WTC11 (cell line): ENCODE measurements around the gene C1orf159. TPM values are rescaled to one million over a fixed set of nuclear protein-coding genes. Genes with fewer than 3 reads are reported as not detected.

Experiments used
- ATAC-seq: fragments of 200-7000 bp; cut with Tn5 transposase; 2 replicates; pipeline ENCODE4 v1.10.0; 2021; ENCODE audit warnings: mild to moderate bottlenecking, moderate library complexity
- CTCF ChIA-PET: fragments of 300-600 bp; sonication (Branson Sonifier 250); formaldehyde crosslinking; loops from one replicate; lab custom pipeline; 2021; ENCODE audit warnings: antibody characterized with exemption; lab: Charles Lee
- POLR2A ChIA-PET: fragments of 350-600 bp; sonication (Branson Sonifier 250); formaldehyde crosslinking; loops from one replicate; lab custom pipeline; 2021; ENCODE audit warnings: antibody characterized with exemption; lab: Charles Lee
- DNase-seq: peaks from one replicate; pipeline ENCODE4 v3.0.0; 2021; ENCODE audit warnings: low spot score
- H3K27ac Mint-ChIP-seq: 2 replicates; pipeline ENCODE4 v1.8.0; 2021; ENCODE audit warnings: mixed read lengths
- H3K27me3 Mint-ChIP-seq: 2 replicates; pipeline ENCODE4 v1.8.0; 2021; ENCODE audit warnings: low read depth, mild to moderate bottlenecking, moderate library complexity, mixed read lengths
- H3K36me3 Mint-ChIP-seq: 2 replicates; pipeline ENCODE4 v1.8.0; 2021; ENCODE audit warnings: mixed read lengths
- H3K4me1 Mint-ChIP-seq: 2 replicates; pipeline ENCODE4 v1.8.0; 2022; ENCODE audit warnings: mixed read lengths
- H3K4me3 Mint-ChIP-seq: 2 replicates; pipeline ENCODE4 v1.8.0; 2021; ENCODE audit warnings: mild to moderate bottlenecking, moderate library complexity, mixed read lengths
- H3K9me3 Mint-ChIP-seq: 2 replicates; pipeline ENCODE4 v1.8.0; 2021; ENCODE audit warnings: mixed read lengths
- CBFB ChIP-seq: sonication (generic); formaldehyde crosslinking; IDR thresholded peaks from 2 replicates; pipeline ENCODE4 v1.8.1; 2022; ENCODE audit warnings: mild to moderate bottlenecking, low read depth, missing genetic modification reagents
- CREB1 ChIP-seq: sonication (generic); formaldehyde crosslinking; IDR thresholded peaks from 2 replicates; pipeline ENCODE4 v1.8.0; 2023; ENCODE audit warnings: mild to moderate bottlenecking, missing genetic modification reagents
- ELF4 ChIP-seq: sonication (generic); formaldehyde crosslinking; IDR thresholded peaks from 2 replicates; pipeline ENCODE4 v1.8.1; 2022; ENCODE audit warnings: low read depth, mild to moderate bottlenecking, moderate library complexity, missing genetic modification reagents
- GRHL2 ChIP-seq: fragments of 250-450 bp; sonication (Bioruptor Pico); IDR thresholded peaks from 2 replicates; pipeline ENCODE4 v1.8.0; 2022; ENCODE audit warnings: mild to moderate bottlenecking, moderate library complexity; ENCODE audit not compliant: insufficient replicate concordance, severe bottlenecking
- KAT7 ChIP-seq: sonication (generic); formaldehyde crosslinking; IDR thresholded peaks from 2 replicates; pipeline ENCODE4 v1.8.1; 2023; ENCODE audit warnings: missing genetic modification reagents, mild to moderate bottlenecking, borderline replicate concordance
- PRRX2 ChIP-seq: fragments of 250-450 bp; sonication (Bioruptor Pico); IDR thresholded peaks from 2 replicates; pipeline ENCODE4 v1.8.0; 2021; ENCODE audit warnings: mild to moderate bottlenecking
- ZNF317 ChIP-seq: sonication (generic); formaldehyde crosslinking; IDR thresholded peaks from 2 replicates; pipeline ENCODE4 v1.8.1; 2023; ENCODE audit warnings: low read depth, mild to moderate bottlenecking, moderate library complexity, missing genetic modification reagents, borderline replicate concordance
- ZNF423 ChIP-seq: fragments of 250-450 bp; sonication (Bioruptor Pico); IDR thresholded peaks from 2 replicates; pipeline ENCODE4 v2.1.2; 2022; ENCODE audit warnings: mild to moderate bottlenecking, moderate library complexity
- ZNF671 ChIP-seq: fragments of 250-450 bp; sonication (Bioruptor Pico); IDR thresholded peaks from 2 replicates; pipeline ENCODE4 v1.8.0; 2021; ENCODE audit warnings: mild to moderate bottlenecking
- total RNA-seq: library from RNA; stranded (reverse); gene quantifications from 3 replicates; pipeline ENCODE4 v1.2.3, GENCODE V29; 2021
- TF ChIP-seq, protein P1 (sequence below): sonication (generic); formaldehyde crosslinking; IDR thresholded peaks from 2 replicates; pipeline ENCODE4 v1.8.1; 2023; ENCODE audit warnings: mild to moderate bottlenecking, missing genetic modification reagents
- TF ChIP-seq, protein P2 (sequence below): sonication (generic); formaldehyde crosslinking; IDR thresholded peaks from 2 replicates; pipeline ENCODE4 v1.8.0; 2022; ENCODE audit warnings: mild to moderate bottlenecking, missing genetic modification reagents
- TF ChIP-seq, protein P3 (sequence below): fragments of 250-450 bp; sonication (Bioruptor Pico); IDR thresholded peaks from 2 replicates; pipeline ENCODE4 v1.8.0; 2021; ENCODE audit warnings: mild to moderate bottlenecking
- TF ChIP-seq, protein P4 (sequence below): fragments of 250-450 bp; sonication (Bioruptor Pico); IDR thresholded peaks from 2 replicates; pipeline ENCODE4 v2.1.2; 2022; ENCODE audit warnings: mild to moderate bottlenecking, moderate library complexity
- TF ChIP-seq, protein P5 (sequence below): sonication (generic); formaldehyde crosslinking; IDR thresholded peaks from 2 replicates; pipeline ENCODE4 v1.8.0; 2022; ENCODE audit warnings: mild to moderate bottlenecking, missing genetic modification reagents
- TF ChIP-seq, protein P6 (sequence below): fragments of 200-600 bp; IDR thresholded peaks from 2 replicates; pipeline ENCODE4 v1.8.0; 2022; ENCODE audit warnings: antibody characterized with exemption

C1orf159 gene
- total RNA-seq, 1 experiment from 2014 or later: 17.8 TPM

DNA sequence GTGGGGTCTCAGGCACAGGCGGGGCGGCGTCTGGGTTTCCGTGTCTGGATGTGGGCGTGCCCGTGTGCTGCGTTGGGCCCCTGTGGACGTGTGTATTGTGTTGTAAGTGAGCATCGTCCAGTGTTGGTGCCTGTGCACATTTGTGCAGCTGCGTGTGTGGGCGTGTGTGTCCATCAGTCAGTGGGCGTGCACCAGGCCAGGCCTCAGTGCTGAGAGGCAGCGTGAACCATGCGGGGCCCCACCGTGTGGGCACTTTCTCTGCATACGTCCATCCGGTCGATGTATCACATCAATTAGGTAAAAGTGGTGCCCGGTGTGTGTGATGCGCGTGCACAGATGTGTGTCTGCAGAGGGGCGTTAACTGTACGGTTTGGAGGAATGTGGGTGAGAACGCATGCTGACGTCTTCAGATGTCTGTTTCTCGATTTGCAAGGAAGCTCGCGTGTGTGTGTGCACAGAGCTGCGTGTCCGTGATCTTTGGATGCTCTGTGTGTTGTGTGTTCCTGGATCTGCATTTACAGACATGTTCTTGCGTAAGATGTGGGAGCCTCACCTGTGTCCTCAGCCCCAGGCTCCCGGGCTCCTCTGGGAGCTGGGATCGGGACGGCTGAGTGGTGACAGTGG, 71.3 kb downstream of the C1orf159 start:
- no peaks in the 10 kb centered on the region for H3K9me3 Mint-ChIP-seq
- no peak for ATAC-seq
- TF ChIP-seq, protein P1, sequence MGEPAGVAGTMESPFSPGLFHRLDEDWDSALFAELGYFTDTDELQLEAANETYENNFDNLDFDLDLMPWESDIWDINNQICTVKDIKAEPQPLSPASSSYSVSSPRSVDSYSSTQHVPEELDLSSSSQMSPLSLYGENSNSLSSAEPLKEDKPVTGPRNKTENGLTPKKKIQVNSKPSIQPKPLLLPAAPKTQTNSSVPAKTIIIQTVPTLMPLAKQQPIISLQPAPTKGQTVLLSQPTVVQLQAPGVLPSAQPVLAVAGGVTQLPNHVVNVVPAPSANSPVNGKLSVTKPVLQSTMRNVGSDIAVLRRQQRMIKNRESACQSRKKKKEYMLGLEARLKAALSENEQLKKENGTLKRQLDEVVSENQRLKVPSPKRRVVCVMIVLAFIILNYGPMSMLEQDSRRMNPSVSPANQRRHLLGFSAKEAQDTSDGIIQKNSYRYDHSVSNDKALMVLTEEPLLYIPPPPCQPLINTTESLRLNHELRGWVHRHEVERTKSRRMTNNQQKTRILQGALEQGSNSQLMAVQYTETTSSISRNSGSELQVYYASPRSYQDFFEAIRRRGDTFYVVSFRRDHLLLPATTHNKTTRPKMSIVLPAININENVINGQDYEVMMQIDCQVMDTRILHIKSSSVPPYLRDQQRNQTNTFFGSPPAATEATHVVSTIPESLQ (CRISPR knock-in tag): no peak
- TF ChIP-seq GRHL2 (CRISPR knock-in tag): no peak
- TF ChIP-seq ZNF671: no peak
- TF ChIP-seq, protein P2, sequence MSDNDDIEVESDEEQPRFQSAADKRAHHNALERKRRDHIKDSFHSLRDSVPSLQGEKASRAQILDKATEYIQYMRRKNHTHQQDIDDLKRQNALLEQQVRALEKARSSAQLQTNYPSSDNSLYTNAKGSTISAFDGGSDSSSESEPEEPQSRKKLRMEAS: no peak
- TF ChIP-seq, protein P3, sequence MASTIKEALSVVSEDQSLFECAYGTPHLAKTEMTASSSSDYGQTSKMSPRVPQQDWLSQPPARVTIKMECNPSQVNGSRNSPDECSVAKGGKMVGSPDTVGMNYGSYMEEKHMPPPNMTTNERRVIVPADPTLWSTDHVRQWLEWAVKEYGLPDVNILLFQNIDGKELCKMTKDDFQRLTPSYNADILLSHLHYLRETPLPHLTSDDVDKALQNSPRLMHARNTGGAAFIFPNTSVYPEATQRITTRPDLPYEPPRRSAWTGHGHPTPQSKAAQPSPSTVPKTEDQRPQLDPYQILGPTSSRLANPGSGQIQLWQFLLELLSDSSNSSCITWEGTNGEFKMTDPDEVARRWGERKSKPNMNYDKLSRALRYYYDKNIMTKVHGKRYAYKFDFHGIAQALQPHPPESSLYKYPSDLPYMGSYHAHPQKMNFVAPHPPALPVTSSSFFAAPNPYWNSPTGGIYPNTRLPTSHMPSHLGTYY (CRISPR knock-in tag): no peak
- TF ChIP-seq ZNF423: no peak
- TF ChIP-seq, all 79 proteins: peak for 0
- H3K4me3 Mint-ChIP-seq: no peak overlapping the region
- no peak overlapping the region; the same call in 1 of the 2 replicates for H3K27ac Mint-ChIP-seq
- CTCF ChIA-PET: no interaction called here
- H3K4me1 Mint-ChIP-seq: peaks cover 3% of the 10 kb centered on the region
- H3K36me3 Mint-ChIP-seq: peaks cover 10% of the 10 kb centered on the region
- peaks cover 7% of the 10 kb centered on the region for H3K27me3 Mint-ChIP-seq
- POLR2A ChIA-PET: no interaction called here
- no peak for DNase-seq

DNA sequence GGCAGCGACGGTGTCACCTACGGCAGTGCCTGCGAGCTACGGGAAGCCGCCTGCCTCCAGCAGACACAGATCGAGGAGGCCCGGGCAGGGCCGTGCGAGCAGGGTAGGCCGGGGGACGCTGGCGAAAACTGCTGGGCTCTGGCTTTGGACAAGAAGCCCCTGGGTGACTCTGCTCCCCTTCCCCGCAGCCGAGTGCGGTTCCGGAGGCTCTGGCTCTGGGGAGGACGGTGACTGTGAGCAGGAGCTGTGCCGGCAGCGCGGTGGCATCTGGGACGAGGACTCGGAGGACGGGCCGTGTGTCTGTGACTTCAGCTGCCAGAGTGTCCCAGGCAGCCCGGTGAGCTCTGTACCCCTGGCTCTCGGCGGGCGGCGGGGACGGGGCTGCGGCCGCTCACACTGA, 72.0 kb downstream of the C1orf159 start:
- ATAC-seq: no peak
- TF ChIP-seq, protein P3 (CRISPR knock-in tag): no peak
- TF ChIP-seq CBFB (CRISPR knock-in tag) (no peak), ELF4 (no peak), PRRX2 (CRISPR knock-in tag) (no peak), ZNF423 (no peak), CREB1 (CRISPR knock-in tag) (no peak), KAT7 (CRISPR knock-in tag) (no peak), ZNF317 (no peak)
- TF ChIP-seq, protein P4, sequence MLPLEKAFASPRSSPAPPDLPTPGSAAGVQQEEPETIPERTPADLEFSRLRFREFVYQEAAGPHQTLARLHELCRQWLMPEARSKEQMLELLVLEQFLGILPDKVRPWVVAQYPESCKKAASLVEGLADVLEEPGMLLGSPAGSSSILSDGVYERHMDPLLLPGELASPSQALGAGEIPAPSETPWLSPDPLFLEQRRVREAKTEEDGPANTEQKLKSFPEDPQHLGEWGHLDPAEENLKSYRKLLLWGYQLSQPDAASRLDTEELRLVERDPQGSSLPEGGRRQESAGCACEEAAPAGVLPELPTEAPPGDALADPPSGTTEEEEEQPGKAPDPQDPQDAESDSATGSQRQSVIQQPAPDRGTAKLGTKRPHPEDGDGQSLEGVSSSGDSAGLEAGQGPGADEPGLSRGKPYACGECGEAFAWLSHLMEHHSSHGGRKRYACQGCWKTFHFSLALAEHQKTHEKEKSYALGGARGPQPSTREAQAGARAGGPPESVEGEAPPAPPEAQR (CRISPR knock-in tag): no peak
- TF ChIP-seq, protein P1 (CRISPR knock-in tag): no peak
- TF ChIP-seq, protein P5, sequence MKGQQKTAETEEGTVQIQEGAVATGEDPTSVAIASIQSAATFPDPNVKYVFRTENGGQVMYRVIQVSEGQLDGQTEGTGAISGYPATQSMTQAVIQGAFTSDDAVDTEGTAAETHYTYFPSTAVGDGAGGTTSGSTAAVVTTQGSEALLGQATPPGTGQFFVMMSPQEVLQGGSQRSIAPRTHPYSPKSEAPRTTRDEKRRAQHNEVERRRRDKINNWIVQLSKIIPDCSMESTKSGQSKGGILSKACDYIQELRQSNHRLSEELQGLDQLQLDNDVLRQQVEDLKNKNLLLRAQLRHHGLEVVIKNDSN (CRISPR knock-in tag): no peak
- TF ChIP-seq, protein P6, sequence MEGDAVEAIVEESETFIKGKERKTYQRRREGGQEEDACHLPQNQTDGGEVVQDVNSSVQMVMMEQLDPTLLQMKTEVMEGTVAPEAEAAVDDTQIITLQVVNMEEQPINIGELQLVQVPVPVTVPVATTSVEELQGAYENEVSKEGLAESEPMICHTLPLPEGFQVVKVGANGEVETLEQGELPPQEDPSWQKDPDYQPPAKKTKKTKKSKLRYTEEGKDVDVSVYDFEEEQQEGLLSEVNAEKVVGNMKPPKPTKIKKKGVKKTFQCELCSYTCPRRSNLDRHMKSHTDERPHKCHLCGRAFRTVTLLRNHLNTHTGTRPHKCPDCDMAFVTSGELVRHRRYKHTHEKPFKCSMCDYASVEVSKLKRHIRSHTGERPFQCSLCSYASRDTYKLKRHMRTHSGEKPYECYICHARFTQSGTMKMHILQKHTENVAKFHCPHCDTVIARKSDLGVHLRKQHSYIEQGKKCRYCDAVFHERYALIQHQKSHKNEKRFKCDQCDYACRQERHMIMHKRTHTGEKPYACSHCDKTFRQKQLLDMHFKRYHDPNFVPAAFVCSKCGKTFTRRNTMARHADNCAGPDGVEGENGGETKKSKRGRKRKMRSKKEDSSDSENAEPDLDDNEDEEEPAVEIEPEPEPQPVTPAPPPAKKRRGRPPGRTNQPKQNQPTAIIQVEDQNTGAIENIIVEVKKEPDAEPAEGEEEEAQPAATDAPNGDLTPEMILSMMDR: no peak
- ChIA-PET POLR2A (no interaction called here), CTCF (interaction anchor here (1.5 kb wide), 1 partner anchor 20 kb away, joined by 4 read pairs; no protein-coding TSS in a partner anchor)
- no peak for DNase-seq
- no peaks in the 10 kb centered on the region for H3K9me3 Mint-ChIP-seq
- peaks cover 5% of the 10 kb centered on the region for H3K4me1 Mint-ChIP-seq
- no peak overlapping the region for H3K4me3 Mint-ChIP-seq
- H3K27me3 Mint-ChIP-seq: peaks cover 13% of the 10 kb centered on the region
- peaks cover 10% of the 10 kb centered on the region for H3K36me3 Mint-ChIP-seq
- H3K27ac Mint-ChIP-seq: no peak overlapping the region
